ENCODE measurements around the gene MCC.

The MCC gene

GRCh38 chr5:113367586-113367985, 120.7 kb downstream of the MCC start:
- H3K27ac ChIP-seq: no peak overlapping the region
- TF ChIP-seq CTCF (conservative IDR thresholded peaks at IDR 0.05): no peak

GRCh38 chr5:113364466-113364865, 123.8 kb downstream of the MCC start:
- H3K27ac ChIP-seq: no peak overlapping the region
- TF ChIP-seq CTCF (conservative IDR thresholded peaks at IDR 0.05): no peak

- TF ChIP-seq CTCF (conservative IDR thresholded peaks at IDR 0.05): no peak
- no peak overlapping the region for H3K27ac ChIP-seq
Measured at GRCh38 chr5:113361701-113362100, 126.6 kb downstream of the MCC start.

- H3K27ac ChIP-seq: no peak overlapping the region
- no peak for TF ChIP-seq CTCF (conservative IDR thresholded peaks at IDR 0.05)
Measured at GRCh38 chr5:113359419-113359818, 128.8 kb downstream of the MCC start.

GRCh38 chr5:113358696-113359095, 129.6 kb downstream of the MCC start:
- H3K27ac ChIP-seq: no peak overlapping the region
- TF ChIP-seq CTCF (conservative IDR thresholded peaks at IDR 0.05): no peak

- TF ChIP-seq CTCF (conservative IDR thresholded peaks at IDR 0.05): no peak
- no peak overlapping the region for H3K27ac ChIP-seq
Measured at GRCh38 chr5:113357696-113358476, 130.4 kb downstream of the MCC start.

GRCh38 chr5:113356487-113356886, 131.8 kb downstream of the MCC start:
- no peak overlapping the region for H3K27ac ChIP-seq
- TF ChIP-seq CTCF (conservative IDR thresholded peaks at IDR 0.05): no peak
